B cell (primary cell): ENCODE measurements around the gene CBX6. TPM values are rescaled to one million over a fixed set of nuclear protein-coding genes. Genes with fewer than 3 reads are reported as not detected.

Experiments used
- ATAC-seq: fragments of 200-7000 bp; cut with Tn5 transposase; one replicate; pipeline ENCODE4 v1.10.0; 2021; ENCODE audit warnings: low read depth, mild to moderate bottlenecking, moderate number of reproducible peaks, moderate library complexity
- CTCF ChIA-PET: fragments of 350-600 bp; sonication (Branson Sonifier 250); formaldehyde crosslinking; loops from one replicate; lab custom pipeline; 2021; ENCODE audit warnings: antibody characterized with exemption, inconsistent platforms; lab: Charles Lee
- POLR2A ChIA-PET: fragments of 350-600 bp; sonication (Branson Sonifier 250); formaldehyde crosslinking; loops from one replicate; lab custom pipeline; 2021; ENCODE audit warnings: antibody characterized with exemption; lab: Charles Lee
- DNase-seq: peaks from one replicate; pipeline ENCODE4 v3.0.0; 2013
- H2AFZ ChIP-seq: 2 replicates; pipeline ENCODE4 v1.6.1; 2012; ENCODE audit warnings: mild to moderate bottlenecking, low read depth, low read length; ENCODE audit not compliant: insufficient read depth, poor library complexity, severe bottlenecking
- H3K27ac ChIP-seq, 2 donors: 1 replicate in 1 of 2; 2 replicates in 1 of 2; pipeline ENCODE4 v1.5.1; 2012 to 2013; ENCODE audit warnings: low read length in 2 of 2, mild to moderate bottlenecking in 2 of 2, moderate library complexity in 1 of 2
- H3K27me3 ChIP-seq, 4 experiments: fragments of 200-600 bp in 1 of 4; sonication (generic) in 1 of 4; replicated peaks in 1 of 4; 1 replicate in 2 of 4; 2 replicates in 2 of 4; pipeline versions ENCODE4 v1.6.1 to v1.7.0; 2013 to 2016; ENCODE audit warnings: low read length in 3 of 4, mild to moderate bottlenecking in 2 of 4, mixed read lengths in 1 of 4, moderate library complexity in 1 of 4; ENCODE audit not compliant: insufficient read depth in 4 of 4, control insufficient read depth in 3 of 4; ENCODE audit errors: control extremely low read depth in 1 of 4
- H3K36me3 ChIP-seq, 2 experiments: replicated peaks in 1 of 2; 1 replicate in 1 of 2; 2 replicates in 1 of 2; pipeline versions ENCODE4 v1.6.1 to v1.7.1; 2013; ENCODE audit warnings: low read length in 1 of 2; ENCODE audit not compliant: insufficient read depth in 2 of 2, control insufficient read depth in 1 of 2; ENCODE audit errors: control extremely low read depth in 1 of 2, extremely low read depth in 1 of 2
- H3K4me1 ChIP-seq, 2 donors: fragments of 200-600 bp in 1 of 2; sonication (generic) in 1 of 2; 1 replicate in 1 of 2; 2 replicates in 1 of 2; pipeline versions ENCODE4 v1.5.1 to v1.6.1; 2013 to 2017; ENCODE audit warnings: low read length in 2 of 2; ENCODE audit not compliant: control insufficient read depth in 2 of 2, insufficient read depth in 2 of 2
- H3K4me2 ChIP-seq: replicated peaks from 2 replicates; pipeline ENCODE3; 2012; ENCODE audit warnings: mild to moderate bottlenecking, low read depth, low read length; ENCODE audit not compliant: poor library complexity, severe bottlenecking
- H3K4me3 ChIP-seq, 5 experiments: fragments of 200-600 bp in 1 of 5; sonication (generic) in 1 of 5; 1 replicate in 3 of 5; 2 replicates in 2 of 5; pipeline versions ENCODE4 v1.5.1 to v1.7.0; 2011 to 2016; ENCODE audit warnings: low read length in 4 of 5, mild to moderate bottlenecking in 4 of 5, low read depth in 2 of 5, control low read depth in 1 of 5, moderate library complexity in 1 of 5; ENCODE audit not compliant: insufficient read depth in 1 of 5; ENCODE audit errors: control extremely low read depth in 1 of 5, extremely low read depth in 1 of 5
- H3K79me2 ChIP-seq: fragments of 200-600 bp; sonication (generic); one replicate; pipeline ENCODE4 v1.6.0; 2016; ENCODE audit warnings: low read length; ENCODE audit not compliant: control insufficient read depth, insufficient read depth
- H3K9ac ChIP-seq: fragments of 200-600 bp; sonication (generic); 2 replicates; pipeline ENCODE4 v1.6.1; 2017; ENCODE audit warnings: mild to moderate bottlenecking, low read length, moderate library complexity
- H3K9me3 ChIP-seq, 3 donors: one replicate each; pipeline versions ENCODE4 v1.6.1 to v1.7.1; 2013; ENCODE audit warnings: low read length in 2 of 3; ENCODE audit not compliant: control insufficient read depth in 2 of 3, insufficient read depth in 1 of 3; ENCODE audit errors: control extremely low read depth in 1 of 3
- H4K20me1 ChIP-seq: 2 replicates; pipeline ENCODE4 v1.6.0; 2012; ENCODE audit warnings: mild to moderate bottlenecking, low read length; ENCODE audit not compliant: insufficient read depth, control insufficient read depth, poor library complexity, severe bottlenecking
- H3K27ac Mint-ChIP-seq: one replicate; pipeline ENCODE4 v1.8.0; 2021; ENCODE audit warnings: mixed read lengths
- H3K27me3 Mint-ChIP-seq: one replicate; pipeline ENCODE4 v1.8.0; 2021; ENCODE audit warnings: mixed read lengths
- H3K4me1 Mint-ChIP-seq: one replicate; pipeline ENCODE4 v1.8.0; 2021; ENCODE audit warnings: mixed read lengths
- H3K4me3 Mint-ChIP-seq: one replicate; pipeline ENCODE4 v1.8.0; 2021; ENCODE audit warnings: mixed read lengths
- H3K9me3 Mint-ChIP-seq: one replicate; pipeline ENCODE4 v1.8.0; 2022; ENCODE audit warnings: mixed read lengths; ENCODE audit not compliant: insufficient read depth
- EZH2 ChIP-seq: IDR thresholded peaks from 2 replicates; pipeline ENCODE4 v1.6.1; 2012; ENCODE audit warnings: borderline replicate concordance, low read depth, mild to moderate bottlenecking, moderate library complexity, low read length; ENCODE audit not compliant: insufficient read depth, poor library complexity, severe bottlenecking
- WGBS: methylation state at CpG from one replicate; pipeline ENCODE4 v1.1.5; 2013; ENCODE audit warnings: missing lambda C conversion rate; ENCODE audit not compliant: insufficient coverage; 5-methylcytosine and 5-hydroxymethylcytosine counted together
- intact Hi-C: fragments of 100-400 bp; cut with micrococcal nuclease; formaldehyde crosslinking; loops from one replicate; pipeline ENCODE4 v1.10.0; 2022
- polyA plus RNA-seq: library from polyadenylated mRNA; depleted of rRNA; stranded (reverse); fragments of >200 nt; gene quantifications from 2 replicates; pipeline ENCODE4 v1.2.3, GENCODE V29; 2012
- total RNA-seq, 2 donors: library from RNA; stranded (reverse); fragments of 120-200 nt in 1 of 2; gene quantifications; 1 replicate in 1 of 2; 2 replicates in 1 of 2; pipeline versions ENCODE4 v1.2.3 to v1.2.4, GENCODE V29; 2013 to 2022
- TF ChIP-seq, protein P1 (sequence below): fragments of 200-600 bp; IDR thresholded peaks from one replicate; pipeline ENCODE4 v1.8.0; 2022; ENCODE audit warnings: antibody characterized with exemption, mild to moderate bottlenecking

Gene CBX6
- total and polyA plus RNA-seq, 2 donors (not counting 1 experiment from before 2014, with no cell fraction given): 14.9 to 55.1 TPM

DNA sequence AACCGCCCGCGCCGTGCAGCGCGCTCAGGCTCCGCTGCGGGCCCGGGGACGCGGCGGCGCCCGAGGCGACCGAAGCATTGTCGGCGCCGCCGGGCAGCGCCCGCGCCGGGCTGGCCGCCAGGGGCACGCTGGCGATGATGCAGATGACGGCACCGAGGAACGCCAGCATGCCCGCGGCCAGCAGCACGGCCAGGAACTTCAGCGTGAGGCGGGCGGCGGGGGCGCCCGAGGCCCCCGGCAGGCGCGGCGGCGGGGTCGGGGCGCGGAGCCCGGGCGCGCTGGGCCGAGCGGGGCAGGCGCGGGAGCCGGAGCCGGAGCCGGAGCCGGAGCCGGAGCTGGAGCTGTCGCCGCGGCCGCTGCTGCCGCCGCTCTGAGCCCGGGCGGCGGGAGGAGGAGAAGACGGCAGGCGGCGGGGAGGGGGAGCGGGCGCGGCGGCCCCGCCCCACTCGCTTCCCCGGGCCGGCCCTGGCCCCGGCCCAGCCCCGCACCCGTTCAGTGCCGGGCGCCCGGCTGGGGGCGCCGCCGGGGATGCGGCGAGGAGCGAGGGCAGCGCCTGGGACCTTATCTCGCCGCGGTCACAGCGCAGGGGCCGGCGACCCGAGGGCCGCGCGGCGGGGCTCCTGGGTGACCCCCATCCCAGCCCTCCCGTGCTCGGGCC lies 28.2 kb downstream of the CBX6 start, which contains the start of gene NPTXR:
Gene NPTXR (minus strand): TSS at position 372 of the 658 bp plus-strand sequence.
- Histone ChIP-seq H3K27ac (no peak within 1 kb of the TSS), H2AFZ (peak within 1 kb of the TSS; percentile 60), H3K36me3 (no peaks in the 10 kb centered on the region), H3K4me1 (peaks cover 6 to 13% of the 10 kb centered on the region in 2 donors), H3K9ac (peak within 1 kb of the TSS; percentile 37), H4K20me1 (no peaks in the 10 kb centered on the region), H3K79me2 (no peaks in the 10 kb centered on the region), H3K4me2 (peak within 1 kb of the TSS; percentile 81), H3K4me3 (peak within 1 kb of the TSS in 2 of 5 experiments; percentile 26 to 29), H3K9me3 (no peaks in the 10 kb centered on the region), H3K27me3 (peaks cover 0 to 55% (median 27%) of the 10 kb centered on the region in 4 experiments)
- intact Hi-C loops: loop anchor here (5.0 kb wide), 1 partner anchor 86 kb away; the partner anchor contains the start of gene SUN2
- peak; percentile 45 for DNase-seq
- TF ChIP-seq EZH2: no peak
- TF ChIP-seq, protein P1, sequence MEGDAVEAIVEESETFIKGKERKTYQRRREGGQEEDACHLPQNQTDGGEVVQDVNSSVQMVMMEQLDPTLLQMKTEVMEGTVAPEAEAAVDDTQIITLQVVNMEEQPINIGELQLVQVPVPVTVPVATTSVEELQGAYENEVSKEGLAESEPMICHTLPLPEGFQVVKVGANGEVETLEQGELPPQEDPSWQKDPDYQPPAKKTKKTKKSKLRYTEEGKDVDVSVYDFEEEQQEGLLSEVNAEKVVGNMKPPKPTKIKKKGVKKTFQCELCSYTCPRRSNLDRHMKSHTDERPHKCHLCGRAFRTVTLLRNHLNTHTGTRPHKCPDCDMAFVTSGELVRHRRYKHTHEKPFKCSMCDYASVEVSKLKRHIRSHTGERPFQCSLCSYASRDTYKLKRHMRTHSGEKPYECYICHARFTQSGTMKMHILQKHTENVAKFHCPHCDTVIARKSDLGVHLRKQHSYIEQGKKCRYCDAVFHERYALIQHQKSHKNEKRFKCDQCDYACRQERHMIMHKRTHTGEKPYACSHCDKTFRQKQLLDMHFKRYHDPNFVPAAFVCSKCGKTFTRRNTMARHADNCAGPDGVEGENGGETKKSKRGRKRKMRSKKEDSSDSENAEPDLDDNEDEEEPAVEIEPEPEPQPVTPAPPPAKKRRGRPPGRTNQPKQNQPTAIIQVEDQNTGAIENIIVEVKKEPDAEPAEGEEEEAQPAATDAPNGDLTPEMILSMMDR: no peak
- ATAC-seq: peak; percentile 53
- H3K9me3 Mint-ChIP-seq: no peaks in the 10 kb centered on the region
- H3K4me1 Mint-ChIP-seq: peaks cover 11% of the 10 kb centered on the region
- under 1% methylated on average over 105 of the region's 105 CpGs for whole genome bisulfite sequencing
- ChIA-PET CTCF (interaction anchor here (0.6 to 2.1 kb wide), 12 partner anchors 10 to 136 kb away, joined by 3 to 12 read pairs (median 4); no protein-coding TSS in a partner anchor), POLR2A (interaction anchor here (1.5 kb wide), 1 partner anchor 162 kb away, joined by 3 read pairs; the partner anchor contains the start of gene TOMM22)
- H3K27me3 Mint-ChIP-seq: peaks cover 60% of the 10 kb centered on the region
- H3K27ac Mint-ChIP-seq: peak within 1 kb of the TSS; percentile 32
- peak within 1 kb of the TSS; percentile 87 for H3K4me3 Mint-ChIP-seq
